ENCODE results near the gene TMUB1.

GRCh38 chr7:151118108-151119054, 35.1 kb upstream of the TMUB1 start:
- no peak for TF ChIP-seq RARB (CRISPR knock-in tag; IDR thresholded peaks at IDR 0.05)
- TF ChIP-seq CTCF (IDR thresholded peaks at IDR 0.05) = no peak
- TF ChIP-seq RFX5 (IDR thresholded peaks at IDR 0.05) = no peak
- TF ChIP-seq CHD4 (IDR thresholded peaks at IDR 0.05; ENCODE audit: borderline replicate concordance) = no peak
- TF ChIP-seq MAZ (IDR thresholded peaks at IDR 0.05; ENCODE audit: borderline replicate concordance, low read depth, low read length) = no peak
- TF ChIP-seq SMC3 (IDR thresholded peaks at IDR 0.05) = no peak
